ENCODE measurements around the gene FNDC7. TPM values are rescaled to one million over a fixed set of nuclear protein-coding genes. Genes with fewer than 3 reads are reported as not detected.
"Not testable (repeated sequence)": the region's sequence is repeated elsewhere in the genome, so short reads cannot be mapped to it uniquely, and the experiment has no call there.

The FNDC7 gene
- total RNA-seq, 2 experiments from 2014 or later: 0.05 TPM; not detected in 1

DNA sequence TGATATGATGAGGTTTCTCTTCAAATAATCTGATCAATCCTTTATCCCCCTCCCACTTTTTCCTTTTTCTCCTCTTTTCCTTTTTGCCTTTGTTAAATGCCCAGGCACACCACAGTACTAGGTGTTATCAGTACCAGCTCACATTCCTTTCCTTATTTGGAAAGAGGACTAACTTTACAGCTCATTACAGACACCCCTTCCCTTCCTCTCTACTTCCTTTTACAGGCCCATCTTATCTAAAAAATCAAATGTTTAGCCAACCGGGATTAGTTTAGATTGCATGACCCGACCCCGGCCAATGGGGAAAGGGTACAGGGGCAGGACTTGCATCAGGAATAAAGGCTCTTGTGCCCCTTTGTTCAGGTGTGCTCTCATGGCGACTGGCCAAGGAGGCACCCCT, 31.0 kb upstream of the FNDC7 start:
- CTCF ChIA-PET: interaction anchor here (0.7 to 0.8 kb wide), 2 partner anchors 10 to 42 kb away, joined by 4 read pairs; partner anchors contain the start of gene PRPF38B
- H3K36me3 Mint-ChIP-seq (ENCODE audit: low read depth); H3K4me3 Mint-ChIP-seq; H3K27ac Mint-ChIP-seq; intact Hi-C loops (cut with micrococcal nuclease); H3K27me3 Mint-ChIP-seq (ENCODE audit: low read depth); H3K9me3 Mint-ChIP-seq; DNase-seq: not testable (repeated sequence)
- H3K4me1 Mint-ChIP-seq (ENCODE audit: low read depth): peaks cover 11% of the 10 kb centered on the region

DNA sequence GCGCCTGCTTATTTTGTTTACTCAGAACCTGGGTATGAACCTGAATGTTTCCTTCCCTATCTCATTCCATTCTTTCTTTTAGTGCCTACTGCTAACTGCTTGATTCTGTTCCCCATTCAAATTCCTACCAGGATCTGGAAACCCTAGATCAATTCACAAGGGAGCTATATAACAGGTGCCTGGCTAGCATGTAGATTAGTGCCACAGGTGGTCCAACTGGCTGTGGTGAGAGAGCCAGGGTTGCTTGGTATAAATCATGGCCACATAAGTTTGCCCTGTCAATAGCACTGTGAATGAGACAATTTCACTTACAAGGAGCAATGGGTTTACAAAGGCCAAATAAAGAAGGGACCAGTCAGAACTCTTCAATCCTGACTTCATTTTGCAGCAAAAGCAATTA, 27.2 kb upstream of the FNDC7 start:
- no peak overlapping the region for H3K27ac Mint-ChIP-seq
- intact Hi-C loops (cut with micrococcal nuclease): no loop called here

GRCh38 chr1:108686614-108687313, 25.9 kb upstream of the FNDC7 start:
- CTCF ChIA-PET: no interaction called here
- no peak for DNase-seq
- intact Hi-C loops (cut with micrococcal nuclease): no loop called here
- no peak overlapping the region for H3K27ac Mint-ChIP-seq
- H3K4me1 Mint-ChIP-seq (ENCODE audit: low read depth): peaks cover 15% of the 10 kb centered on the region
- no peaks in the 10 kb centered on the region for H3K9me3 Mint-ChIP-seq
- H3K4me3 Mint-ChIP-seq: no peak overlapping the region
- H3K27me3 Mint-ChIP-seq (ENCODE audit: low read depth): no peaks in the 10 kb centered on the region
- no peaks in the 10 kb centered on the region for H3K36me3 Mint-ChIP-seq (ENCODE audit: low read depth)

More for the DNA sequence above, 27.2 kb upstream of the FNDC7 start:
- no peaks in the 10 kb centered on the region for H3K9me3 Mint-ChIP-seq
- H3K36me3 Mint-ChIP-seq (ENCODE audit: low read depth): no peaks in the 10 kb centered on the region
- H3K27me3 Mint-ChIP-seq (ENCODE audit: low read depth): no peaks in the 10 kb centered on the region
- no peak overlapping the region for H3K4me3 Mint-ChIP-seq
- CTCF ChIA-PET: no interaction called here
- no peak for DNase-seq
- peaks cover 6% of the 10 kb centered on the region for H3K4me1 Mint-ChIP-seq (ENCODE audit: low read depth)

DNA sequence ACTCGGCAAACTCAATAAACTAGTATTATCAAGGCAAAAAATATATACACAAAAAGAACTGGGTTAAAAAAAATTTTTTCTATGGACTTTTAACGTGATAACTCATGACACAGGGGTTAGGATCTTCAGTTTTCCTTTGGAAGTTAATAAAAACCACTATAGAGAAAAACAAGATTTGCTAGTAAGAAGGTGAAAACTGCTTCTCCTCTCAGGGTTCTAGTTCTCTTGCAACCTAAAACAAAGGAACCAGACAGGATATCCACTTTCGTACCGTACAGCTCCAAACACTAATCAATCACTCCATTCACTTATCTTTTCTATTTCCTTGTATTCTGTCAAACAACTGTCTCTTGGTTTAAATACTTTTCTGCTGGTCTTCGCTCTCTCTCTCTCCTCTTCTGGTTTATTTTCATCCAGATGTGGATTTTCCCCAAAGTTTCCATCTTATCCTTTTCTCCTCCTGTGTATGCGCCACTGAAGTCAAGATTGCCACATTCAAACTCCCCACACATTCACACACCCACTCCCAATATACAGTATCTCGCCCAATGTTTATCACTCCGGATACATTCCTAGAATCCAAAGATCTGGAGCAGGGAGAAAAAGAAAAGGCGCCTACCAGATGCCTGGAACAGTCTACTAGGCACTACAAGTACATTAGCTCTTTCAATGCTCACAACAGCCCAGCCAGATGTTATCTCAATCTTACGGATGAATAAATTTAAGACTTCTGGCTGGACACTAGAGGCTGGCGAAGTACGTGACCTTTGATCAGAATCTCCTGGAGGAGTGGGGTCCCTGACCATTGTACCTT, 21.4 kb upstream of the FNDC7 start:
- no peaks in the 10 kb centered on the region for H3K27me3 Mint-ChIP-seq (ENCODE audit: low read depth)
- H3K36me3 Mint-ChIP-seq (ENCODE audit: low read depth): peaks cover 31% of the 10 kb centered on the region
- DNase-seq: no peak
- H3K27ac Mint-ChIP-seq: peak overlapping the region; percentile 98
- peaks cover 30% of the 10 kb centered on the region for H3K4me1 Mint-ChIP-seq (ENCODE audit: low read depth)
- CTCF ChIA-PET: interaction anchor here (0.6 to 3.0 kb wide), 5 partner anchors 10 to 46 kb away, joined by 3 to 28 read pairs (median 4); no protein-coding TSS in a partner anchor
- H3K9me3 Mint-ChIP-seq: no peaks in the 10 kb centered on the region
- peak overlapping the region; percentile 86 for H3K4me3 Mint-ChIP-seq
- intact Hi-C loops (cut with micrococcal nuclease): loop anchor here (5.0 kb wide), 3 partner anchors 136 to 351 kb away; partner anchors contain the start of gene WDR47

- Mint-ChIP-seq H3K4me3 (peak within 1 kb of the TSS; percentile 86), H3K27ac (peak within 1 kb of the TSS; percentile 98), H3K4me1 (ENCODE audit: low read depth) (peaks cover 37% of the 10 kb centered on the region), H3K27me3 (ENCODE audit: low read depth) (no peaks in the 10 kb centered on the region), H3K9me3 (no peaks in the 10 kb centered on the region), H3K36me3 (ENCODE audit: low read depth) (peaks cover 38% of the 10 kb centered on the region)
- DNase-seq: peak; percentile 97
- CTCF ChIA-PET: interaction anchor here (1.1 to 3.0 kb wide), 7 partner anchors 11 to 131 kb away, joined by 4 to 28 read pairs (median 5); partner anchors contain the start of genes EEIG2 and HENMT1
- intact Hi-C loops (cut with micrococcal nuclease): loop anchor here (1.0 to 5.0 kb wide), 18 partner anchors 12 to 1647 kb away; partner anchors contain the start of genes CLCC1, GPSM2, HENMT1 and RBM15
Measured at GRCh38 chr1:108691942-108692723, 20.6 kb upstream of the FNDC7 start, which contains the start of gene PRPF38B. PRPF38B (plus strand) TSS chr1:108692310; CDS start chr1:108692592, 282 bp downstream.

- Mint-ChIP-seq H3K36me3 (ENCODE audit: low read depth) (peaks cover 43% of the 10 kb centered on the region), H3K27me3 (ENCODE audit: low read depth) (no peaks in the 10 kb centered on the region), H3K27ac (peak overlapping the region; percentile 98), H3K4me3 (peak overlapping the region; percentile 86), H3K4me1 (ENCODE audit: low read depth) (peaks cover 43% of the 10 kb centered on the region), H3K9me3 (no peaks in the 10 kb centered on the region)
- intact Hi-C loops (cut with micrococcal nuclease): loop anchor here (1.0 to 5.0 kb wide), 18 partner anchors 11 to 1646 kb away; partner anchors contain the start of genes CLCC1, GPSM2, HENMT1 and RBM15
- DNase-seq: peak; percentile 80
- CTCF ChIA-PET: interaction anchor here (1.1 to 3.0 kb wide), 6 partner anchors 10 to 132 kb away, joined by 4 to 28 read pairs (median 6); partner anchors contain the start of genes EEIG2 and HENMT1
Measured at GRCh38 chr1:108692724-108693655, 19.7 kb upstream of the FNDC7 start.

- Mint-ChIP-seq H3K4me1 (ENCODE audit: low read depth) (peaks cover 55% of the 10 kb centered on the region), H3K27ac (peak overlapping the region; percentile 83), H3K36me3 (ENCODE audit: low read depth) (peaks cover 64% of the 10 kb centered on the region), H3K27me3 (ENCODE audit: low read depth) (no peaks in the 10 kb centered on the region), H3K4me3 (peak overlapping the region; percentile 64), H3K9me3 (no peaks in the 10 kb centered on the region)
- intact Hi-C loops (cut with micrococcal nuclease): no loop called here
- CTCF ChIA-PET: no interaction called here
- no peak for DNase-seq
Measured at GRCh38 chr1:108695535-108695934, 17.2 kb upstream of the FNDC7 start.

DNA sequence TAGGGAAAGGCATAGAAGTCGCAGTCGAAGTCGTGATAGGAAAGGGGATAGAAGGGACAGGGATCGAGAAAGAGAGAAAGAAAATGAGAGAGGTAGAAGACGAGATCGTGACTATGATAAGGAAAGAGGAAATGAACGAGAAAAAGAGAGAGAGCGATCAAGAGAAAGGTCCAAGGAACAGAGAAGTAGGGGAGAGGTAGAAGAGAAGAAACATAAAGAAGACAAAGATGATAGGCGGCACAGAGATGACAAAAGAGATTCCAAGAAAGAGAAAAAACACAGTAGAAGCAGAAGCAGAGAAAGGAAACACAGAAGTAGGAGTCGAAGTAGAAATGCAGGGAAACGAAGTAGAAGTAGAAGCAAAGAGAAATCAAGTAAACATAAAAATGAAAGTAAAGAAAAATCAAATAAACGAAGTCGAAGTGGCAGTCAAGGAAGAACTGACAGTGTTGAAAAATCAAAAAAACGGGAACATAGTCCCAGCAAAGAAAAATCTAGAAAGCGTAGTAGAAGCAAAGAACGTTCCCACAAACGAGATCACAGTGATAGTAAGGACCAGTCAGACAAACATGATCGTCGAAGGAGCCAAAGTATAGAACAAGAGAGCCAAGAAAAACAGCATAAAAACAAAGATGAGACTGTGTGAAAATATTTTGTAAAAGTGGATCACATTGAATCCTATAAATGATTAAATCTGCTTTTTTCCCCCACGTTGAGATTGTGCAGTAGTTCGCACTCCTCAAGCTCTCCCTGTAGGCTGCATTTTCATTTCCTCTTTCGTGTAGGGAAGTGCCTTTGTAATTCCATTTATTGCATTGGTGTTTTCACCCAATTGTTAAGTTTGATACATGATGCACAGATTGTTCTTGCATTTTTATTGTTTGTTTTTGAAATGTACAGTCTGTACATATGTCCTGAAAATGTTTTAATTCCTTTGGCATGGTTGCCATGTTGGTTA, 13.1 kb upstream of the FNDC7 start:
- intact Hi-C loops (cut with micrococcal nuclease): no loop called here
- no peak for DNase-seq
- CTCF ChIA-PET: no interaction called here
- H3K27ac Mint-ChIP-seq: peak overlapping the region; percentile 76
- peaks cover 50% of the 10 kb centered on the region for H3K36me3 Mint-ChIP-seq (ENCODE audit: low read depth)
- no peaks in the 10 kb centered on the region for H3K9me3 Mint-ChIP-seq
- no peaks in the 10 kb centered on the region for H3K27me3 Mint-ChIP-seq (ENCODE audit: low read depth)
- peaks cover 50% of the 10 kb centered on the region for H3K4me1 Mint-ChIP-seq (ENCODE audit: low read depth)
- H3K4me3 Mint-ChIP-seq: peak overlapping the region; percentile 56

DNA sequence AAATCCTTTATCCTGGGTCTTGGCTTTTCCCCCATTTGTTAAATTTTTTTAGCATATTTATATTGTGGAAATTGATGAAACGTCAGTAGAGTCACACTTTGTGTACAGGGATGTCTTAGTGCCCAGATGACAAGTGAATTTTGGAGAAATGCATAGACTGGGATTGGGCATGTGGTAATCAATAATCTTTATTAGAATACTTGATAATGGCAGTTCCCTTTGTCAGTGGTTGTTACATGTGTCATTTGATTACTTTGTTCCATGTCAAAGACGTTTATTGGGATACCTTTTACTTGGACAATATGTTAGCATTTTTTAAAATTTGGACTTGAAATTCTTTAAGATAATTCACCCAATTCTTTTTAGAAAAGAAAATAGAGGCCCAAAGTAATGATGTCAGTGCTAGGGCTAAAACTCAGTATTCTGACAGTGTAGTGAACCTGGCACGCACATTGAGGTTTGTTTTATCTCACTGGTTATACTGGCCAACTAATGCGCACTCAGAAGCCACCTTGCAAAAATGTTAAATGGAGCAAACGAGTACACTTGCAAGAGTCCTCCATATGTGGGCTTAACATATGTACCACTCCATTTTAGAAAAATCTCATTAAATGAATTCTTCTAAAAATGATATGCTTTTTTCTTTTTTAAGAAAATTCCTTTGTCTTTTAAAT, 11.4 kb upstream of the FNDC7 start:
- Mint-ChIP-seq H3K4me1 (ENCODE audit: low read depth) (peaks cover 44% of the 10 kb centered on the region), H3K27me3 (ENCODE audit: low read depth) (no peaks in the 10 kb centered on the region), H3K27ac (peak overlapping the region; percentile 37), H3K4me3 (no peak overlapping the region), H3K9me3 (no peaks in the 10 kb centered on the region), H3K36me3 (ENCODE audit: low read depth) (peaks cover 40% of the 10 kb centered on the region)
- intact Hi-C loops (cut with micrococcal nuclease): no loop called here
- DNase-seq: no peak
- CTCF ChIA-PET: interaction anchor here (0.6 kb wide), 1 partner anchor 86 kb away, joined by 4 read pairs; no protein-coding TSS in a partner anchor

- H3K4me3 Mint-ChIP-seq; DNase-seq; H3K9me3 Mint-ChIP-seq; intact Hi-C loops (cut with micrococcal nuclease); H3K27me3 Mint-ChIP-seq (ENCODE audit: low read depth): not testable (repeated sequence)
- peaks cover 33% of the 10 kb centered on the region for H3K36me3 Mint-ChIP-seq (ENCODE audit: low read depth)
- CTCF ChIA-PET: interaction anchor here (1.7 kb wide), 1 partner anchor 10 kb away, joined by 4 read pairs; the partner anchor contains the start of gene PRPF38B
- peaks cover 38% of the 10 kb centered on the region for H3K4me1 Mint-ChIP-seq (ENCODE audit: low read depth)
- H3K27ac Mint-ChIP-seq: peak overlapping the region; percentile 50
Measured at GRCh38 chr1:108702109-108702508, 10.6 kb upstream of the FNDC7 start.

Data from activated naive CD4-positive, alpha-beta T cell treated with anti-CD3 and anti-CD28 coated beads for 36 hours (primary cell).